GM10248 (cell line): Measurements from ENCODE around the gene C4orf50.

ENCODE experiments used
- CTCF ChIA-PET: fragments of 300-600 bp; sonication (Branson Sonifier 250); formaldehyde crosslinking; extraction: SDS; loops from one replicate; lab custom pipeline; 2021; ENCODE audit warnings: antibody characterized with exemption; lab: Yijun Ruan, JAX
- POLR2A ChIA-PET: fragments of 350-650 bp; sonication (Branson Sonifier 250); formaldehyde crosslinking; extraction: SDS; loops from one replicate; lab custom pipeline; 2020; ENCODE audit warnings: antibody characterized with exemption; lab: Yijun Ruan, JAX
- DNase-seq: peaks from one replicate; pipeline ENCODE4 v3.0.0; 2012; ENCODE audit errors: extremely low spot score
- TF ChIP-seq, protein P1 (sequence below): IDR thresholded peaks from 2 replicates; pipeline ENCODE4 v1.5.1; 2012; ENCODE audit warnings: mild to moderate bottlenecking, low read depth; ENCODE audit errors: extremely low read depth, missing control alignments, control extremely low read depth

The C4orf50 gene

DNA sequence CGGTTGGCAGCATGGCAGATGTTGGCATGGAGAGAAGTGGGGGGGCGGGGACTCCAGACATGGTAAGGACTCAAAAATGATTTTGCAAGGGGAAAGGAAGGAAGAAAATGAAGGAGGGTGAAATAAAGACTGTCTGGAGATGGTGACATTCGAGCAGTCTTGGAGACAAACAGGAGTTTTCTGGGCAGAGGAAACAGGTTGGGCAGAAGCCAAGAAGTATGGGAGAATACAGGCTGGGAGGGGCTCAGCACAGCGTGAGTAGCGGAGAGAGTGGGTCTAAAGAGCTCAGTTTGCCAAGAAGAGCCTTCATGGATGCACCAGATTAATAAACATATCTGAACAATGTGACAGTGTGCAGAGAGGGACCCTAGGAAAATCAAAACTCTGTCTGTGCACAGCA lies 112.0 kb downstream of the C4orf50 start:
- ChIA-PET CTCF (interaction anchor here (0.8 to 1.0 kb wide), 2 partner anchors 29 to 92 kb away, joined by 3 read pairs; no protein-coding TSS in a partner anchor), POLR2A (no interaction called here)
- DNase-seq = no peak
- TF ChIP-seq, protein P1, sequence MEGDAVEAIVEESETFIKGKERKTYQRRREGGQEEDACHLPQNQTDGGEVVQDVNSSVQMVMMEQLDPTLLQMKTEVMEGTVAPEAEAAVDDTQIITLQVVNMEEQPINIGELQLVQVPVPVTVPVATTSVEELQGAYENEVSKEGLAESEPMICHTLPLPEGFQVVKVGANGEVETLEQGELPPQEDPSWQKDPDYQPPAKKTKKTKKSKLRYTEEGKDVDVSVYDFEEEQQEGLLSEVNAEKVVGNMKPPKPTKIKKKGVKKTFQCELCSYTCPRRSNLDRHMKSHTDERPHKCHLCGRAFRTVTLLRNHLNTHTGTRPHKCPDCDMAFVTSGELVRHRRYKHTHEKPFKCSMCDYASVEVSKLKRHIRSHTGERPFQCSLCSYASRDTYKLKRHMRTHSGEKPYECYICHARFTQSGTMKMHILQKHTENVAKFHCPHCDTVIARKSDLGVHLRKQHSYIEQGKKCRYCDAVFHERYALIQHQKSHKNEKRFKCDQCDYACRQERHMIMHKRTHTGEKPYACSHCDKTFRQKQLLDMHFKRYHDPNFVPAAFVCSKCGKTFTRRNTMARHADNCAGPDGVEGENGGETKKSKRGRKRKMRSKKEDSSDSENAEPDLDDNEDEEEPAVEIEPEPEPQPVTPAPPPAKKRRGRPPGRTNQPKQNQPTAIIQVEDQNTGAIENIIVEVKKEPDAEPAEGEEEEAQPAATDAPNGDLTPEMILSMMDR = no peak

- ChIA-PET POLR2A (no interaction called here), CTCF (no interaction called here)
- TF ChIP-seq, protein P1 = no peak
- DNase-seq = no peak
These were observed 112.5 kb downstream of the C4orf50 start for GRCh38 chr4:5905714-5906113.

- POLR2A ChIA-PET = no interaction called here
- CTCF ChIA-PET = no interaction called here
- TF ChIP-seq, protein P1 = no peak
- no peak for DNase-seq
These were observed 117.4 kb downstream of the C4orf50 start for GRCh38 chr4:5900844-5901243.

GRCh38 chr4:5899881-5900280 lies 118.3 kb downstream of the C4orf50 start:
- no peak for DNase-seq
- CTCF ChIA-PET = interaction anchor here (1.1 to 1.4 kb wide), 2 partner anchors 24 to 351 kb away, joined by 3 read pairs; no protein-coding TSS in a partner anchor
- POLR2A ChIA-PET = no interaction called here

GRCh38 chr4:5899396-5899795 lies 118.8 kb downstream of the C4orf50 start:
- DNase-seq = no peak
- ChIA-PET POLR2A (no interaction called here), CTCF (interaction anchor here (1.1 to 1.4 kb wide), 2 partner anchors 24 to 352 kb away, joined by 3 read pairs; no protein-coding TSS in a partner anchor)
- TF ChIP-seq, protein P1 = no peak

More at GRCh38 chr4:5899881-5900280, 118.3 kb downstream of the C4orf50 start:
- TF ChIP-seq, protein P1 = no peak

GRCh38 chr4:5897674-5898073 lies 120.6 kb downstream of the C4orf50 start:
- no peak for DNase-seq
- TF ChIP-seq, protein P1 = no peak
- ChIA-PET POLR2A (no interaction called here), CTCF (no interaction called here)
